ENCODE results near the gene LCLAT1. TPM values are rescaled to one million over a fixed set of nuclear protein-coding genes. Genes with fewer than 3 reads are reported as not detected.

LCLAT1 gene
- polyA plus RNA-seq, 4 donors, result 11.2 to 23.1 (median 21.6) TPM

GRCh38 chr2:30686669-30687068, 239.6 kb downstream of the LCLAT1 start:
- no peak for DNase-seq (ENCODE audit: low read depth in 4 of 4, low spot score in 3 of 4)

GRCh38 chr2:30688956-30689401, 241.9 kb downstream of the LCLAT1 start:
- no peak for DNase-seq (ENCODE audit: low read depth in 4 of 4, low spot score in 3 of 4)

DNA sequence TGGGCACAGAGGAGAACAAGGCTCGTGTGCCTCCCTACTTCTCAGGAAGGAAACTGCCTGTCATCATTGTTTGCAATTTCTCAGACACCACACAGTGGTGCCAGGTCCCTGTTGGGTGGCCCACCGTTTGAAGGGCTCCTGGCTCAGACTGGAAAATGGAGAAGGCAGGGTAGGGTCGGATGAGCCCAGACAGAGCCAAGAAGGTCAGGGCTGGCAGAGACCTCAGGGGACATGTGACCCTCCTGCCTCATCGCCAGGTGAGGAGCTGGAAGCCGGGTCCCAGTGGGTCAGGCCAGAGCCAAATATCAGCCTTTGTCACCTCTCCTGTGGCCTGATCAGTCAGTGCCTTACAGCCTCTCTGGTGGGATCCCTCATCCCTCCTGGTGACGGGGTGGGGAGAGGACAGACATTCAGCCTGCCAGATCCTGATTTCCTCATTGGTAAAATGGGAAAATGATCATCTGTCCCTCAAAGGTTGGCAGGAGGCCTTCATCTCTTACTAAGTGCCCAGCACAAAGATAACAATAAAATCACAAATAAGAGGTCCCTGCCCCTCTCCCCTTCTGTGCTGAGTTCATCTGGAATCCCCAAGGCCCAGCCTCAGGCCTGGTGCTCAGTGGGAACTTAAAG, 242.6 kb downstream of the LCLAT1 start:
- DNase-seq (ENCODE audit: low read depth in 4 of 4, low spot score in 3 of 4), result no peak

GRCh38 chr2:30690126-30690561, 243.1 kb downstream of the LCLAT1 start:
- DNase-seq (ENCODE audit: low read depth in 4 of 4, low spot score in 3 of 4), result no peak

- no peak for DNase-seq (ENCODE audit: low read depth in 4 of 4, low spot score in 3 of 4)
Observed at GRCh38 chr2:30691091-30691947, 244.3 kb downstream of the LCLAT1 start.

- no peak for DNase-seq (ENCODE audit: low read depth in 4 of 4, low spot score in 3 of 4)
Observed at GRCh38 chr2:30691948-30692828, 245.1 kb downstream of the LCLAT1 start.

- DNase-seq (ENCODE audit: low read depth in 4 of 4, low spot score in 3 of 4), result no peak
Observed at GRCh38 chr2:30692829-30693275, 245.8 kb downstream of the LCLAT1 start.

Other genes starting within 250 kb of the LCLAT1 start
- gene LBH, start 215.7 kb upstream of the LCLAT1 start, polyA plus RNA-seq (ENCODE audit: insufficient read length in 4 of 4), result 100 to 1,000 TPM in 3 of 4 donors, 10 to 100 TPM in 1; 64.6 to 117 (median 104) TPM

Measured in left renal pelvis (tissue), 4 donors.